ENCODE data around the gene KCNC3. TPM values are rescaled to one million over a fixed set of nuclear protein-coding genes. Genes with fewer than 3 reads are reported as not detected.

Gene KCNC3
- total RNA-seq, 1 experiment from 2014 or later, result 17.3 TPM

GRCh38 chr19:50293263-50294004 is 35.7 kb downstream of the KCNC3 start:
- Histone ChIP-seq H3K9ac (ENCODE audit: extremely low read depth, insufficient read length, low read length) (no peak overlapping the region), H3K56ac (ENCODE audit: insufficient read length, low read depth, low read length) (no peak overlapping the region), H2AFZ (ENCODE audit: low read length) (no peak overlapping the region), H3T11ph (ENCODE audit: low read length) (no peak overlapping the region), H2BK15ac (ENCODE audit: low read depth, low read length) (no peak overlapping the region), H2BK12ac (ENCODE audit: insufficient read length, low read depth, low read length) (no peak overlapping the region), H4K8ac (replicated peaks; ENCODE audit: insufficient read length, low read depth, low read length) (no peak overlapping the region), H4K5ac (ENCODE audit: insufficient read length, low read depth, low read length) (no peak overlapping the region), H3K79me1 (ENCODE audit: insufficient read depth, low read depth, low read length, poor library complexity, severe bottlenecking) (no peaks in the 10 kb centered on the region), H3K27ac (ENCODE audit: insufficient read length, low read depth, low read length) (no peak overlapping the region), H3K18ac (ENCODE audit: insufficient read length, low read depth, low read length) (no peak overlapping the region), H3K27me3 (ENCODE audit: insufficient read depth, low read length) (no peaks in the 10 kb centered on the region), H2AK5ac (ENCODE audit: insufficient read length, low read length) (no peak overlapping the region), H3K23me2 (ENCODE audit: insufficient read length, low read depth, low read length, poor library complexity, severe bottlenecking) (no peaks in the 10 kb centered on the region), H3K23ac (ENCODE audit: insufficient read length, low read depth, low read length) (no peak overlapping the region), H3K79me2 (ENCODE audit: insufficient read depth, low read length) (no peaks in the 10 kb centered on the region), H4K91ac (ENCODE audit: insufficient read length, low read depth, low read length) (no peak overlapping the region), H2BK120ac (ENCODE audit: low read depth, low read length, poor library complexity, severe bottlenecking) (no peak overlapping the region), H3K4ac (ENCODE audit: low read depth, low read length) (no peak overlapping the region), H3K9me3 (ENCODE audit: control insufficient read depth, low read depth, low read length) (no peaks in the 10 kb centered on the region), H2BK5ac (ENCODE audit: insufficient read length, low read length) (no peak overlapping the region), H4K20me1 (ENCODE audit: control insufficient read depth, insufficient read depth, insufficient read length) (no peaks in the 10 kb centered on the region), H3K4me2 (ENCODE audit: insufficient read depth, insufficient read length, low read length) (no peak overlapping the region), H3K4me1 (ENCODE audit: insufficient read depth, low read length) (no peaks in the 10 kb centered on the region), H2BK20ac (ENCODE audit: low read depth, low read length, poor library complexity, severe bottlenecking) (no peak overlapping the region), H3K14ac (ENCODE audit: insufficient read depth, low read length) (no peak overlapping the region)
- DNase-seq, result peak; percentile 52
- no peaks in the 10 kb centered on the region; the same call in 1 of the 2 replicates for H3K27me3 Mint-ChIP-seq (ENCODE audit: low read depth)
- peak overlapping the region in 1 of 2 experiments; percentile 54; a peak in 2 of 5 replicates for H3K4me3 Mint-ChIP-seq
- TF ChIP-seq, protein P1, sequence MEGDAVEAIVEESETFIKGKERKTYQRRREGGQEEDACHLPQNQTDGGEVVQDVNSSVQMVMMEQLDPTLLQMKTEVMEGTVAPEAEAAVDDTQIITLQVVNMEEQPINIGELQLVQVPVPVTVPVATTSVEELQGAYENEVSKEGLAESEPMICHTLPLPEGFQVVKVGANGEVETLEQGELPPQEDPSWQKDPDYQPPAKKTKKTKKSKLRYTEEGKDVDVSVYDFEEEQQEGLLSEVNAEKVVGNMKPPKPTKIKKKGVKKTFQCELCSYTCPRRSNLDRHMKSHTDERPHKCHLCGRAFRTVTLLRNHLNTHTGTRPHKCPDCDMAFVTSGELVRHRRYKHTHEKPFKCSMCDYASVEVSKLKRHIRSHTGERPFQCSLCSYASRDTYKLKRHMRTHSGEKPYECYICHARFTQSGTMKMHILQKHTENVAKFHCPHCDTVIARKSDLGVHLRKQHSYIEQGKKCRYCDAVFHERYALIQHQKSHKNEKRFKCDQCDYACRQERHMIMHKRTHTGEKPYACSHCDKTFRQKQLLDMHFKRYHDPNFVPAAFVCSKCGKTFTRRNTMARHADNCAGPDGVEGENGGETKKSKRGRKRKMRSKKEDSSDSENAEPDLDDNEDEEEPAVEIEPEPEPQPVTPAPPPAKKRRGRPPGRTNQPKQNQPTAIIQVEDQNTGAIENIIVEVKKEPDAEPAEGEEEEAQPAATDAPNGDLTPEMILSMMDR (conservative IDR thresholded peaks at IDR 0.05), result no peak
- peaks cover 22 to 30% of the 10 kb centered on the region in 2 experiments for H3K4me1 Mint-ChIP-seq
- WGBS (ENCODE audit: extremely low coverage, insufficient read length, low lambda C conversion rate), result no CpG with 5 or more reads among the region's 14 CpGs
- H3K36me3 Mint-ChIP-seq (ENCODE audit: insufficient read depth in 1 of 3, low read depth in 3 of 3), result peaks cover 15 to 36% (median 35%) of the 10 kb centered on the region in 3 experiments; a peak in 6 of 7 replicates
- H3K9me3 Mint-ChIP-seq, result no peaks in the 10 kb centered on the region
- peak overlapping the region in 2 of 3 experiments; percentile 28 to 60; a peak in 2 of 7 replicates for H3K27ac Mint-ChIP-seq
